ENCODE measurements around the gene DUT. TPM values are rescaled to one million over a fixed set of nuclear protein-coding genes. Genes with fewer than 3 reads are reported as not detected.
"Not testable (repeated sequence)": the region's sequence is repeated elsewhere in the genome, so short reads cannot be mapped to it uniquely, and the experiment has no call there.

Gene DUT
- total RNA-seq, 2 donors from 2014 or later, result 126 to 258 TPM

- H3K4me3 Mint-ChIP-seq, result no peak overlapping the region
- H3K9me3 Mint-ChIP-seq, result no peaks in the 10 kb centered on the region
- H3K27me3 Mint-ChIP-seq, result peaks cover 2 to 7% of the 10 kb centered on the region in 2 donors
- H3K36me3 Mint-ChIP-seq, result no peaks in the 10 kb centered on the region
- H3K4me1 Mint-ChIP-seq (ENCODE audit: low read depth in 2 of 2), result no peaks in the 10 kb centered on the region
- no peak for ATAC-seq
- H3K27ac Mint-ChIP-seq, result no peak overlapping the region
- no peak for DNase-seq (ENCODE audit: low spot score)
Observed at GRCh38 chr15:48309740-48310139, 21.5 kb upstream of the DUT start.

GRCh38 chr15:48313216-48313615, 18.0 kb upstream of the DUT start:
- Mint-ChIP-seq H3K27me3 (peaks cover 0 to 3% of the 10 kb centered on the region in 2 donors), H3K4me1 (ENCODE audit: low read depth in 2 of 2) (no peaks in the 10 kb centered on the region), H3K9me3 (no peaks in the 10 kb centered on the region), H3K4me3 (no peak overlapping the region), H3K27ac (no peak overlapping the region), H3K36me3 (no peaks in the 10 kb centered on the region)
- no peak for ATAC-seq
- no peak for DNase-seq (ENCODE audit: low spot score)

GRCh38 chr15:48315041-48315440, 16.2 kb upstream of the DUT start:
- Mint-ChIP-seq H3K9me3 (no peaks in the 10 kb centered on the region), H3K4me1 (ENCODE audit: low read depth in 2 of 2) (no peaks in the 10 kb centered on the region), H3K27ac (no peak overlapping the region), H3K4me3 (no peak overlapping the region), H3K36me3 (no peaks in the 10 kb centered on the region), H3K27me3 (peaks cover 0 to 6% of the 10 kb centered on the region in 2 donors)
- ATAC-seq (no peak), DNase-seq (ENCODE audit: low spot score) (no peak)

GRCh38 chr15:48317221-48317620, 14.0 kb upstream of the DUT start:
- no peaks in the 10 kb centered on the region for H3K9me3 Mint-ChIP-seq
- H3K27me3 Mint-ChIP-seq, result peaks cover 0 to 6% of the 10 kb centered on the region in 2 donors
- no peak overlapping the region for H3K4me3 Mint-ChIP-seq
- no peaks in the 10 kb centered on the region for H3K4me1 Mint-ChIP-seq (ENCODE audit: low read depth in 2 of 2)
- no peaks in the 10 kb centered on the region for H3K36me3 Mint-ChIP-seq
- ATAC-seq (no peak), DNase-seq (ENCODE audit: low spot score) (no peak)
- H3K27ac Mint-ChIP-seq, result no peak overlapping the region

- peaks cover 0 to 6% of the 10 kb centered on the region in 2 donors for H3K27me3 Mint-ChIP-seq
- no peaks in the 10 kb centered on the region for H3K36me3 Mint-ChIP-seq
- no peak overlapping the region for H3K27ac Mint-ChIP-seq
- ATAC-seq, result no peak
- DNase-seq (ENCODE audit: low spot score), result no peak
- no peaks in the 10 kb centered on the region for H3K4me1 Mint-ChIP-seq (ENCODE audit: low read depth in 2 of 2)
- no peak overlapping the region for H3K4me3 Mint-ChIP-seq
- H3K9me3 Mint-ChIP-seq, result no peaks in the 10 kb centered on the region
Observed at GRCh38 chr15:48318131-48318530, 13.1 kb upstream of the DUT start.

- ATAC-seq, result no peak
- Mint-ChIP-seq H3K27ac (no peak overlapping the region), H3K4me3 (no peak overlapping the region), H3K9me3 (no peaks in the 10 kb centered on the region), H3K27me3 (peaks cover 0 to 3% of the 10 kb centered on the region in 2 donors), H3K36me3 (no peaks in the 10 kb centered on the region), H3K4me1 (ENCODE audit: low read depth in 2 of 2) (no peaks in the 10 kb centered on the region)
- no peak for DNase-seq (ENCODE audit: low spot score)
Observed at GRCh38 chr15:48323294-48323693, 7.9 kb upstream of the DUT start.

- peaks cover 0 to under 1% of the 10 kb centered on the region in 2 donors for H3K27me3 Mint-ChIP-seq
- H3K4me1 Mint-ChIP-seq (ENCODE audit: low read depth in 2 of 2), result peaks cover under 1 to 2% of the 10 kb centered on the region in 2 donors
- H3K9me3 Mint-ChIP-seq, result no peaks in the 10 kb centered on the region
- H3K36me3 Mint-ChIP-seq, result peaks cover 1% of the 10 kb centered on the region
- ATAC-seq (no peak), DNase-seq (ENCODE audit: low spot score) (no peak)
- H3K4me3 Mint-ChIP-seq, result no peak overlapping the region
- no peak overlapping the region for H3K27ac Mint-ChIP-seq
Observed at GRCh38 chr15:48324949-48325348, 6.3 kb upstream of the DUT start.

- Mint-ChIP-seq H3K4me1 (ENCODE audit: low read depth in 2 of 2) (peaks cover 5 to 6% of the 10 kb centered on the region in 2 donors), H3K27me3 (no peaks in the 10 kb centered on the region), H3K4me3 (no peak overlapping the region), H3K9me3 (no peaks in the 10 kb centered on the region), H3K36me3 (peaks cover 6% of the 10 kb centered on the region), H3K27ac (no peak overlapping the region)
- ATAC-seq, result no peak
- no peak for DNase-seq (ENCODE audit: low spot score)
Observed at GRCh38 chr15:48325400-48325799, 5.8 kb upstream of the DUT start.

- not testable (repeated sequence) for H3K4me3 Mint-ChIP-seq; DNase-seq (ENCODE audit: low spot score); H3K27me3 Mint-ChIP-seq; H3K27ac Mint-ChIP-seq; H3K36me3 Mint-ChIP-seq; H3K9me3 Mint-ChIP-seq; ATAC-seq
- H3K4me1 Mint-ChIP-seq (ENCODE audit: low read depth in 2 of 2), result peaks cover 5 to 11% of the 10 kb centered on the region in 2 donors
Observed at GRCh38 chr15:48326180-48326579, 5.0 kb upstream of the DUT start.

- peaks cover 15 to 32% of the 10 kb centered on the region in 2 donors for H3K4me1 Mint-ChIP-seq (ENCODE audit: low read depth in 2 of 2)
- no peak for ATAC-seq
- H3K4me3 Mint-ChIP-seq, result peak overlapping the region; percentile 99
- peaks cover 28% of the 10 kb centered on the region for H3K36me3 Mint-ChIP-seq
- DNase-seq (ENCODE audit: low spot score), result no peak
- peak overlapping the region; percentile 97 to 98 for H3K27ac Mint-ChIP-seq
- H3K27me3 Mint-ChIP-seq, result no peaks in the 10 kb centered on the region
- no peaks in the 10 kb centered on the region for H3K9me3 Mint-ChIP-seq
Observed at GRCh38 chr15:48330105-48330785, 984 bp upstream of the DUT start.

- peak; percentile 79 to 81 for ATAC-seq
- Mint-ChIP-seq H3K36me3 (peaks cover 34% of the 10 kb centered on the region), H3K4me3 (peak overlapping the region; percentile 99), H3K27me3 (no peaks in the 10 kb centered on the region), H3K9me3 (no peaks in the 10 kb centered on the region), H3K4me1 (ENCODE audit: low read depth in 2 of 2) (peaks cover 19 to 37% of the 10 kb centered on the region in 2 donors), H3K27ac (peak overlapping the region; percentile 97 to 98)
- DNase-seq (ENCODE audit: low spot score), result peak; percentile 71
Observed at GRCh38 chr15:48331796-48332641, 790 bp downstream of the DUT start.

- Mint-ChIP-seq H3K27me3 (no peaks in the 10 kb centered on the region), H3K36me3 (peaks cover 34% of the 10 kb centered on the region), H3K9me3 (no peaks in the 10 kb centered on the region), H3K4me3 (peak overlapping the region; percentile 99), H3K4me1 (ENCODE audit: low read depth in 2 of 2) (peaks cover 19 to 37% of the 10 kb centered on the region in 2 donors), H3K27ac (peak overlapping the region; percentile 97 to 98)
- DNase-seq (ENCODE audit: low spot score) (no peak), ATAC-seq (no peak)
Observed at GRCh38 chr15:48332642-48333034, 1.4 kb downstream of the DUT start.

GRCh38 chr15:48333540-48333939, 2.3 kb downstream of the DUT start:
- Mint-ChIP-seq H3K36me3 (peaks cover 34% of the 10 kb centered on the region), H3K4me1 (ENCODE audit: low read depth in 2 of 2) (peaks cover 19 to 37% of the 10 kb centered on the region in 2 donors), H3K9me3 (no peaks in the 10 kb centered on the region)

GRCh38 chr15:48334260-48334659, 3.0 kb downstream of the DUT start:
- DNase-seq (ENCODE audit: low spot score) (no peak), ATAC-seq (no peak)
- H3K27me3 Mint-ChIP-seq, result no peaks in the 10 kb centered on the region
- no peak overlapping the region for H3K27ac Mint-ChIP-seq
- H3K4me1 Mint-ChIP-seq (ENCODE audit: low read depth in 2 of 2), result peaks cover 19 to 37% of the 10 kb centered on the region in 2 donors
- peaks cover 34% of the 10 kb centered on the region for H3K36me3 Mint-ChIP-seq
- no peaks in the 10 kb centered on the region for H3K9me3 Mint-ChIP-seq
- H3K4me3 Mint-ChIP-seq, result peak overlapping the region; percentile 99

More at GRCh38 chr15:48333540-48333939, 2.3 kb downstream of the DUT start:
- DNase-seq (ENCODE audit: low spot score) (no peak), ATAC-seq (no peak)
- peak overlapping the region; percentile 99 for H3K4me3 Mint-ChIP-seq
- H3K27me3 Mint-ChIP-seq, result no peaks in the 10 kb centered on the region
- H3K27ac Mint-ChIP-seq, result peak overlapping the region; percentile 97 to 98

Measured in natural killer cell treated with Interleukin-12 subunit alpha and Interleukin-12 subunit beta and Interleukin-15 and Interleukin-18, amount 100 ng/mL, for 72 hours (primary cell).